IMR-90 (cell line): ENCODE results near the gene EFS. TPM values are rescaled to one million over a fixed set of nuclear protein-coding genes. Genes with fewer than 3 reads are reported as not detected.

ENCODE experiments used
- ATAC-seq: fragments of 200-7000 bp; cut with Tn5 transposase; 2 replicates; pipeline ENCODE4 v1.9.1; 2020; ENCODE audit warnings: low read depth, mild to moderate bottlenecking, moderate library complexity
- BruUV-seq: library from RNA; stranded (reverse); fragments of 400-500 nt; replicated peaks from 2 replicates; lab custom pipeline; 2021; lab: Mats Ljungman, UMichigan
- CTCF ChIA-PET: fragments of 300-600 bp; formaldehyde crosslinking; extraction: SDS; loops from one replicate; lab custom pipeline; 2021; ENCODE audit warnings: antibody characterized with exemption; lab: Yijun Ruan, JAX
- POLR2A ChIA-PET: fragments of 300-600 bp; sonication (Branson Sonifier 250); formaldehyde crosslinking; loops from one replicate; lab custom pipeline; 2022; ENCODE audit warnings: antibody characterized with exemption; ENCODE audit not compliant: unreplicated experiment; lab: Charles Lee
- DNase-seq: peaks from one replicate; pipeline ENCODE4 v3.0.0; 2013
- H2AFZ ChIP-seq: replicated peaks from 2 replicates; pipeline ENCODE3; 2013; ENCODE audit warnings: low read length, mild to moderate bottlenecking; ENCODE audit not compliant: poor library complexity
- H2AK5ac ChIP-seq: 2 replicates; pipeline ENCODE4 v1.6.1; 2013; ENCODE audit warnings: low read depth, low read length, inconsistent platforms
- H2AK9ac ChIP-seq: replicated peaks from 2 replicates; pipeline ENCODE3; 2013; ENCODE audit warnings: mild to moderate bottlenecking, low read depth, low read length, moderate library complexity; ENCODE audit not compliant: poor library complexity
- H2BK120ac ChIP-seq: 2 replicates; pipeline ENCODE4 v1.6.1; 2013; ENCODE audit warnings: low read depth, low read length, inconsistent platforms
- H2BK15ac ChIP-seq: 3 replicates; pipeline ENCODE4 v1.6.1; 2013; ENCODE audit warnings: low read depth, low read length, inconsistent platforms
- H2BK20ac ChIP-seq: 2 replicates; pipeline ENCODE4 v1.6.1; 2013; ENCODE audit warnings: low read depth, mild to moderate bottlenecking, inconsistent platforms, low read length, moderate library complexity
- H2BK5ac ChIP-seq: 2 replicates; pipeline ENCODE4 v1.6.1; 2013; ENCODE audit warnings: mild to moderate bottlenecking, low read depth, low read length, inconsistent platforms; ENCODE audit not compliant: poor library complexity, severe bottlenecking
- H3K14ac ChIP-seq: replicated peaks from 2 replicates; pipeline ENCODE4 v1.6.1; 2013; ENCODE audit warnings: low read depth, low read length, inconsistent platforms
- H3K18ac ChIP-seq: 2 replicates; pipeline ENCODE4 v1.6.1; 2013; ENCODE audit warnings: low read depth, low read length, control low read depth
- H3K23ac ChIP-seq: 2 replicates; pipeline ENCODE4 v1.6.1; 2013; ENCODE audit warnings: low read depth, low read length, inconsistent platforms
- H3K27ac ChIP-seq: 2 replicates; pipeline ENCODE4 v1.5.1; 2013; ENCODE audit warnings: mild to moderate bottlenecking, control low read depth, low read length; ENCODE audit not compliant: insufficient read depth
- H3K27me3 ChIP-seq: 2 replicates; pipeline ENCODE4 v1.6.1; 2013; ENCODE audit warnings: low read length; ENCODE audit not compliant: control insufficient read depth, insufficient read depth
- H3K36me3 ChIP-seq: 2 replicates; pipeline ENCODE4 v1.6.1; 2013; ENCODE audit warnings: low read length, mixed read lengths; ENCODE audit not compliant: control insufficient read depth, insufficient read depth
- H3K4ac ChIP-seq: 2 replicates; pipeline ENCODE4 v1.6.1; 2013; ENCODE audit warnings: low read depth, low read length, inconsistent platforms
- H3K4me1 ChIP-seq: 2 replicates; pipeline ENCODE4 v1.6.1; 2013; ENCODE audit warnings: low read length, mixed read lengths; ENCODE audit not compliant: control insufficient read depth, insufficient read depth
- H3K4me2 ChIP-seq: 2 replicates; pipeline ENCODE4 v1.6.1; 2013; ENCODE audit warnings: low read depth, mild to moderate bottlenecking, control low read depth, low read length, moderate library complexity
- H3K4me3 ChIP-seq: 2 replicates; pipeline ENCODE4 v1.5.1; 2013; ENCODE audit warnings: low read depth, mild to moderate bottlenecking, control low read depth, low read length, moderate library complexity; ENCODE audit not compliant: insufficient read depth
- H3K56ac ChIP-seq: 2 replicates; pipeline ENCODE4 v1.6.1; 2013; ENCODE audit warnings: low read length, inconsistent platforms; ENCODE audit not compliant: insufficient read depth; ENCODE audit errors: extremely low read depth
- H3K79me1 ChIP-seq, 2 experiments: 2 replicates each; pipeline ENCODE4 v1.6.1; 2013; ENCODE audit warnings: low read length in 2 of 2, inconsistent platforms in 1 of 2, low read depth in 1 of 2
- H3K9ac ChIP-seq: 2 replicates; pipeline ENCODE4 v1.6.1; 2013; ENCODE audit warnings: low read depth, low read length, control low read depth
- H3K9me1 ChIP-seq: 2 replicates; pipeline ENCODE4 v1.6.1; 2013; ENCODE audit warnings: low read length, inconsistent platforms; ENCODE audit not compliant: insufficient read depth
- H3K9me3 ChIP-seq: 2 replicates; pipeline ENCODE4 v1.6.1; 2013; ENCODE audit warnings: low read length; ENCODE audit not compliant: control insufficient read depth, insufficient read depth
- H4K20me1 ChIP-seq: 2 replicates; pipeline ENCODE4 v1.6.1; 2013; ENCODE audit warnings: low read length, inconsistent platforms; ENCODE audit not compliant: insufficient read depth
- H4K5ac ChIP-seq: 2 replicates; pipeline ENCODE4 v1.6.1; 2013; ENCODE audit warnings: mild to moderate bottlenecking, low read depth, low read length, control low read depth
- H4K8ac ChIP-seq, 2 experiments: 2 replicates each; pipeline ENCODE4 v1.6.1; 2013; ENCODE audit warnings: low read depth in 2 of 2, low read length in 2 of 2, control low read depth in 1 of 2, inconsistent platforms in 1 of 2
- H4K91ac ChIP-seq: 2 replicates; pipeline ENCODE4 v1.6.1; 2013; ENCODE audit warnings: low read depth, low read length, inconsistent platforms; ENCODE audit not compliant: insufficient read depth
- CEBPB ChIP-seq: IDR thresholded peaks from 2 replicates; pipeline ENCODE4 v1.6.1; 2012; ENCODE audit warnings: low read depth, low read length, improper control_type of control experiment
- CHD1 ChIP-seq: IDR thresholded peaks from 2 replicates; pipeline ENCODE4 v1.6.1; 2012; ENCODE audit warnings: low read depth, low read length, improper control_type of control experiment
- FOS ChIP-seq: fragments of 150-350 bp; IDR thresholded peaks from 2 replicates; pipeline ENCODE4 v1.6.1; 2016; ENCODE audit warnings: low read depth, low read length
- MXI1 ChIP-seq: IDR thresholded peaks from 2 replicates; pipeline ENCODE4 v1.6.1; 2012; ENCODE audit warnings: low read depth, mild to moderate bottlenecking, low read length, moderate library complexity, borderline replicate concordance
- NFE2L2 ChIP-seq: fragments of 150-350 bp; IDR thresholded peaks from 2 replicates; pipeline ENCODE4 v1.6.1; 2016; ENCODE audit warnings: low read depth, mild to moderate bottlenecking, low read length
- RAD21 ChIP-seq: IDR thresholded peaks from 2 replicates; pipeline ENCODE4 v1.6.1; 2012; ENCODE audit warnings: low read length, improper control_type of control experiment
- RCOR1 ChIP-seq: IDR thresholded peaks from 2 replicates; pipeline ENCODE4 v1.6.1; 2012; ENCODE audit warnings: mild to moderate bottlenecking, low read length, improper control_type of control experiment; ENCODE audit not compliant: insufficient replicate concordance
- WGBS, 2 experiments: methylation state at CpG; one replicate each; pipeline versions ENCODE4 v1.1.5 to v1.1.7; 2013; ENCODE audit warnings: missing lambda C conversion rate in 2 of 2; ENCODE audit not compliant: insufficient read length in 1 of 2; ENCODE audit errors: extremely low coverage in 2 of 2; 5-methylcytosine and 5-hydroxymethylcytosine counted together
- dilution Hi-C: fragments of 300-500 bp; cut with HindIII; formaldehyde crosslinking; loops from one replicate; pipeline ENCODE4 v1.14.3; 2018; ENCODE audit warnings: low sequenced_read_pairs; ENCODE audit not compliant: unreplicated experiment
- in situ Hi-C: fragments of 300-500 bp; cut with MboI; formaldehyde crosslinking; loops from 3 replicates; pipeline ENCODE4 v1.14.3; 2019; ENCODE audit warnings: low sequenced_read_pairs, inconsistent platforms, mixed read lengths
- intact Hi-C: fragments of 100-400 bp; cut with micrococcal nuclease; formaldehyde crosslinking; loops from 2 replicates; pipeline ENCODE4 v1.10.0; 2022
- polyA plus RNA-seq, 3 experiments: library from polyadenylated mRNA; depleted of rRNA; stranded (reverse); fragments of >200 nt; gene quantifications; 2 replicates each; pipeline ENCODE4 v1.2.3, GENCODE V29; 2012; ENCODE audit warnings: low replicate concordance in 1 of 3
- total RNA-seq: library from RNA; depleted of rRNA; stranded (reverse); fragments of >200 nt; gene quantifications from 2 replicates; pipeline ENCODE4 v1.2.3, GENCODE V29; 2012
- TF ChIP-seq, protein P1 (sequence below): fragments of 150-350 bp; IDR thresholded peaks from 2 replicates; pipeline ENCODE4 v1.6.1; 2017; ENCODE audit warnings: mild to moderate bottlenecking, antibody characterized with exemption, low read length, low read depth

EFS gene
- total and polyA plus RNA-seq, 2 of the 4 experiments (the other 2 are of a cell fraction), result 2.2 to 11.6 TPM

- Histone ChIP-seq H3K4me2 (no peak overlapping the region), H4K5ac (no peak overlapping the region), H3K9me1 (peaks cover 2% of the 10 kb centered on the region; the same call in 1 of the 2 replicates), H3K14ac (no peak overlapping the region), H2AFZ (no peak overlapping the region), H2AK9ac (no peak overlapping the region), H3K9ac (no peak overlapping the region), H3K18ac (no peak overlapping the region), H4K91ac (no peak overlapping the region), H3K79me1 (no peaks in the 10 kb centered on the region), H3K23ac (no peak overlapping the region), H2AK5ac (no peak overlapping the region), H2BK5ac (no peak overlapping the region), H3K36me3 (no peaks in the 10 kb centered on the region), H3K4ac (no peak overlapping the region), H4K8ac (no peak overlapping the region), H3K27me3 (peaks cover 54% of the 10 kb centered on the region), H2BK20ac (no peak overlapping the region), H2BK15ac (no peak overlapping the region), H3K56ac (no peak overlapping the region), H3K4me1 (no peaks in the 10 kb centered on the region), H3K27ac (no peak overlapping the region), H4K20me1 (no peaks in the 10 kb centered on the region), H3K9me3 (no peaks in the 10 kb centered on the region), H3K4me3 (no peak overlapping the region), H2BK120ac (no peak overlapping the region)
- TF ChIP-seq RCOR1 (no peak), MXI1 (no peak), FOS (no peak), CHD1 (no peak), NFE2L2 (no peak), CEBPB (no peak), RAD21 (no peak)
- TF ChIP-seq, protein P1, sequence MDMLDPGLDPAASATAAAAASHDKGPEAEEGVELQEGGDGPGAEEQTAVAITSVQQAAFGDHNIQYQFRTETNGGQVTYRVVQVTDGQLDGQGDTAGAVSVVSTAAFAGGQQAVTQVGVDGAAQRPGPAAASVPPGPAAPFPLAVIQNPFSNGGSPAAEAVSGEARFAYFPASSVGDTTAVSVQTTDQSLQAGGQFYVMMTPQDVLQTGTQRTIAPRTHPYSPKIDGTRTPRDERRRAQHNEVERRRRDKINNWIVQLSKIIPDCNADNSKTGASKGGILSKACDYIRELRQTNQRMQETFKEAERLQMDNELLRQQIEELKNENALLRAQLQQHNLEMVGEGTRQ, result no peak
- ChIA-PET CTCF (no interaction called here), POLR2A (no interaction called here)
- in situ Hi-C loops, result no loop called here
- dilution Hi-C loops, result no loop called here
- no TSS peak for BruUV-seq
- ATAC-seq, result no peak
- intact Hi-C loops, result no loop called here
- 76% methylated on average over 6 of the region's 13 CpGs; no CpG with 5 or more reads in 1 of the 2 experiments for WGBS, 2 experiments
- no peak for DNase-seq
These were observed 40.6 kb upstream of the EFS start for GRCh38 chr14:23405516-23406025.
